H9 (cell line): Measurements from ENCODE around the gene TRIM26. TPM values are rescaled to one million over a fixed set of nuclear protein-coding genes. Genes with fewer than 3 reads are reported as not detected.

Experiments
- DNase-seq: peaks from one replicate; pipeline ENCODE4 v3.0.0-alpha.2; 2017
- H2AFZ ChIP-seq: one replicate; pipeline ENCODE4 v1.6.1; 2013; ENCODE audit warnings: mild to moderate bottlenecking, low read length, control low read depth, moderate library complexity
- H2AK5ac ChIP-seq: 2 replicates; pipeline ENCODE4 v1.6.1; 2013; ENCODE audit warnings: low read length, control low read depth, mixed read lengths; ENCODE audit not compliant: insufficient read length
- H2BK120ac ChIP-seq: one replicate; pipeline ENCODE4 v1.6.1; 2013; ENCODE audit warnings: low read depth, mild to moderate bottlenecking, low read length, control low read depth, inconsistent platforms; ENCODE audit not compliant: poor library complexity, severe bottlenecking
- H2BK12ac ChIP-seq: 2 replicates; pipeline ENCODE4 v1.6.1; 2013; ENCODE audit warnings: low read length, control low read depth, mixed read lengths, low read depth; ENCODE audit not compliant: insufficient read length
- H2BK15ac ChIP-seq: 2 replicates; pipeline ENCODE4 v1.6.1; 2013; ENCODE audit warnings: low read depth, low read length, control low read depth
- H2BK20ac ChIP-seq: one replicate; pipeline ENCODE4 v1.6.1; 2013; ENCODE audit warnings: low read depth, mild to moderate bottlenecking, low read length, control low read depth, inconsistent platforms; ENCODE audit not compliant: poor library complexity, severe bottlenecking
- H2BK5ac ChIP-seq: 2 replicates; pipeline ENCODE4 v1.6.1; 2013; ENCODE audit warnings: low read length, control low read depth, mixed read lengths; ENCODE audit not compliant: insufficient read length
- H3K14ac ChIP-seq: 2 replicates; pipeline ENCODE4 v1.6.1; 2013; ENCODE audit warnings: low read length, control low read depth; ENCODE audit not compliant: insufficient read depth
- H3K18ac ChIP-seq: 2 replicates; pipeline ENCODE4 v1.6.1; 2013; ENCODE audit warnings: low read depth, mild to moderate bottlenecking, mixed read lengths, low read length, control low read depth; ENCODE audit not compliant: insufficient read length
- H3K23ac ChIP-seq: 2 replicates; pipeline ENCODE4 v1.6.1; 2013; ENCODE audit warnings: low read length, control low read depth, mixed read lengths, low read depth; ENCODE audit not compliant: insufficient read length
- H3K23me2 ChIP-seq: 2 replicates; pipeline ENCODE4 v1.6.1; 2013; ENCODE audit warnings: low read depth, mild to moderate bottlenecking, mixed read lengths, low read length, control low read depth; ENCODE audit not compliant: insufficient read length, poor library complexity, severe bottlenecking
- H3K27ac ChIP-seq: 2 replicates; pipeline ENCODE4 v1.5.1; 2013; ENCODE audit warnings: low read length, control low read depth, mixed read lengths, low read depth; ENCODE audit not compliant: insufficient read length
- H3K27me3 ChIP-seq: 2 replicates; pipeline ENCODE4 v1.6.1; 2013; ENCODE audit warnings: low read length, control low read depth, inconsistent platforms; ENCODE audit not compliant: insufficient read depth
- H3K4ac ChIP-seq: 2 replicates; pipeline ENCODE4 v1.6.1; 2013; ENCODE audit warnings: low read depth, mild to moderate bottlenecking, control low read depth, inconsistent platforms, low read length, moderate library complexity
- H3K4me1 ChIP-seq: 2 replicates; pipeline ENCODE4 v1.6.1; 2013; ENCODE audit warnings: low read length, control low read depth, inconsistent platforms; ENCODE audit not compliant: insufficient read depth
- H3K4me2 ChIP-seq: 2 replicates; pipeline ENCODE4 v1.6.1; 2013; ENCODE audit warnings: low read length, control low read depth, mixed read lengths; ENCODE audit not compliant: insufficient read length, insufficient read depth
- H3K56ac ChIP-seq: 2 replicates; pipeline ENCODE4 v1.6.1; 2013; ENCODE audit warnings: low read depth, mild to moderate bottlenecking, mixed read lengths, low read length, control low read depth; ENCODE audit not compliant: insufficient read length
- H3K79me1 ChIP-seq: 2 replicates; pipeline ENCODE4 v1.6.1; 2013; ENCODE audit warnings: low read depth, mild to moderate bottlenecking, moderate library complexity, low read length, control low read depth, inconsistent platforms; ENCODE audit not compliant: insufficient read depth, poor library complexity, severe bottlenecking
- H3K79me2 ChIP-seq: 2 replicates; pipeline ENCODE4 v1.6.1; 2013; ENCODE audit warnings: low read length, control low read depth, inconsistent platforms; ENCODE audit not compliant: insufficient read depth
- H3K9ac ChIP-seq: 2 replicates; pipeline ENCODE4 v1.6.1; 2013; ENCODE audit warnings: low read length, control low read depth, mixed read lengths; ENCODE audit not compliant: insufficient read length; ENCODE audit errors: extremely low read depth
- H3K9me3 ChIP-seq: one replicate; pipeline ENCODE4 v1.6.1; 2013; ENCODE audit warnings: low read depth, low read length, inconsistent platforms; ENCODE audit not compliant: control insufficient read depth
- H3T11ph ChIP-seq: one replicate; pipeline ENCODE4 v1.6.1; 2013; ENCODE audit warnings: mild to moderate bottlenecking, low read length, control low read depth, inconsistent platforms
- H4K20me1 ChIP-seq: one replicate; pipeline ENCODE4 v1.6.1; 2013; ENCODE audit not compliant: control insufficient read depth, insufficient read length, insufficient read depth
- H4K5ac ChIP-seq: 2 replicates; pipeline ENCODE4 v1.6.1; 2013; ENCODE audit warnings: low read depth, mild to moderate bottlenecking, mixed read lengths, low read length, control low read depth; ENCODE audit not compliant: insufficient read length
- H4K8ac ChIP-seq: replicated peaks from 2 replicates; pipeline ENCODE4 v1.6.1; 2013; ENCODE audit warnings: low read length, control low read depth, mixed read lengths, low read depth; ENCODE audit not compliant: insufficient read length
- H4K91ac ChIP-seq: 2 replicates; pipeline ENCODE4 v1.6.1; 2013; ENCODE audit warnings: low read depth, mild to moderate bottlenecking, moderate library complexity, mixed read lengths, low read length, control low read depth; ENCODE audit not compliant: insufficient read length
- H3K27ac Mint-ChIP-seq, 3 experiments: 2 replicates in 2 of 3; 3 replicates in 1 of 3; pipeline ENCODE4 v1.8.0; 2020 to 2021; ENCODE audit warnings: mixed read lengths in 3 of 3, mild to moderate bottlenecking in 1 of 3, moderate library complexity in 1 of 3
- H3K27me3 Mint-ChIP-seq: 2 replicates; pipeline ENCODE4 v1.8.0; 2021; ENCODE audit warnings: low read depth, mild to moderate bottlenecking, moderate library complexity, mixed read lengths
- H3K36me3 Mint-ChIP-seq, 3 experiments: 2 replicates in 2 of 3; 3 replicates in 1 of 3; pipeline ENCODE4 v1.8.0; 2020 to 2021; ENCODE audit warnings: low read depth in 3 of 3, mixed read lengths in 3 of 3; ENCODE audit not compliant: insufficient read depth in 1 of 3
- H3K4me1 Mint-ChIP-seq, 2 experiments: 2 replicates each; pipeline ENCODE4 v1.8.0; 2020; ENCODE audit warnings: mixed read lengths in 2 of 2
- H3K4me3 Mint-ChIP-seq, 2 experiments: 2 replicates in 1 of 2; 3 replicates in 1 of 2; pipeline ENCODE4 v1.8.0; 2020 to 2021; ENCODE audit warnings: mild to moderate bottlenecking in 2 of 2, mixed read lengths in 2 of 2, moderate library complexity in 1 of 2
- H3K9me3 Mint-ChIP-seq, 2 experiments: 2 replicates in 1 of 2; 3 replicates in 1 of 2; pipeline ENCODE4 v1.8.0; 2020; ENCODE audit warnings: mild to moderate bottlenecking in 2 of 2, mixed read lengths in 2 of 2, moderate library complexity in 1 of 2
- CTCF ChIP-seq: fragments of 200-600 bp; sonication (generic); conservative IDR thresholded peaks from 3 replicates; pipeline ENCODE4 v1.8.0; 2021; ENCODE audit warnings: antibody characterized with exemption, mild to moderate bottlenecking
- WGBS: extraction: QIAGEN DNeasy Blood & Tissue Kit; methylation state at CpG from one replicate; pipeline ENCODE4 v1.1.7; 2013; ENCODE audit warnings: missing lambda C conversion rate, low lambda C conversion rate, mixed read lengths; ENCODE audit not compliant: insufficient read length; ENCODE audit errors: extremely low coverage; 5-methylcytosine and 5-hydroxymethylcytosine counted together
- total RNA-seq: library from RNA; stranded (reverse); gene quantifications from 2 replicates; pipeline ENCODE4 v1.2.1, GENCODE V29; 2021

The TRIM26 gene
- total RNA-seq, 1 experiment from 2014 or later, result 35.8 TPM

- no peaks in the 10 kb centered on the region for H3K79me2 ChIP-seq
- H3K56ac ChIP-seq, result no peak overlapping the region
- no peak overlapping the region for H3K27ac ChIP-seq
- no peak overlapping the region for H3K18ac ChIP-seq
- no peaks in the 10 kb centered on the region for H3K36me3 Mint-ChIP-seq
- H4K20me1 ChIP-seq, result no peaks in the 10 kb centered on the region
- H3K4me3 Mint-ChIP-seq, result no peak overlapping the region
- no peak overlapping the region for H3K9ac ChIP-seq
- H3K4me1 Mint-ChIP-seq, result peaks cover 2% of the 10 kb centered on the region in 2 experiments; a peak in 1 of 4 replicates
- no peak overlapping the region for H2BK20ac ChIP-seq
- no peak overlapping the region for H3K4ac ChIP-seq
- H3K23ac ChIP-seq, result no peak overlapping the region
- DNase-seq, result no peak
- no peak overlapping the region for H3K14ac ChIP-seq
- no peak overlapping the region for H3K27ac Mint-ChIP-seq
- H3K27me3 ChIP-seq, result no peaks in the 10 kb centered on the region
- H2BK5ac ChIP-seq, result no peak overlapping the region
- H2BK120ac ChIP-seq, result no peak overlapping the region
- H4K5ac ChIP-seq, result no peak overlapping the region
- H3T11ph ChIP-seq, result no peak overlapping the region
- no CpG with 5 or more reads among the region's 4 CpGs for WGBS
- H3K9me3 ChIP-seq, result no peaks in the 10 kb centered on the region
- H3K79me1 ChIP-seq, result no peaks in the 10 kb centered on the region
- TF ChIP-seq CTCF, result no peak
- H2BK12ac ChIP-seq, result no peak overlapping the region
- H3K27me3 Mint-ChIP-seq, result peaks cover 70% of the 10 kb centered on the region
- H3K23me2 ChIP-seq, result no peaks in the 10 kb centered on the region
- H3K4me2 ChIP-seq, result no peak overlapping the region
- no peaks in the 10 kb centered on the region for H3K4me1 ChIP-seq
- H4K8ac ChIP-seq, result no peak overlapping the region
- H2AFZ ChIP-seq, result no peak overlapping the region
- H4K91ac ChIP-seq, result no peak overlapping the region
- H2BK15ac ChIP-seq, result no peak overlapping the region
- H3K9me3 Mint-ChIP-seq, result no peaks in the 10 kb centered on the region
- H2AK5ac ChIP-seq, result no peak overlapping the region
These were observed 57.0 kb downstream of the TRIM26 start for GRCh38 chr6:30156262-30156599.
